Activated CD4-positive, alpha-beta T cell treated with anti-CD3 and anti-CD28 coated beads, Interleukin-2, amount 10 ng/mL, durations not matched to agents 7 days and 5 days (primary cell): ENCODE data around the gene C16orf46. TPM values are rescaled to one million over a fixed set of nuclear protein-coding genes. Genes with fewer than 3 reads are reported as not detected.
"Not testable (repeated sequence)": the region's sequence is repeated elsewhere in the genome, so short reads cannot be mapped to it uniquely, and the experiment has no call there.

Source experiments
- CTCF ChIA-PET: fragments of 350-600 bp; sonication (Branson Sonifier 250); formaldehyde crosslinking; loops from one replicate; lab custom pipeline; 2021; ENCODE audit warnings: antibody characterized with exemption; lab: Charles Lee
- POLR2A ChIA-PET: fragments of 350-600 bp; sonication (Branson Sonifier 250); formaldehyde crosslinking; loops from one replicate; lab custom pipeline; 2021; ENCODE audit warnings: antibody characterized with exemption; lab: Charles Lee
- DNase-seq: peaks from one replicate; pipeline ENCODE4 v3.0.0-alpha.2; 2020
- H3K27ac Mint-ChIP-seq: one replicate; pipeline ENCODE4 v1.8.0; 2021; ENCODE audit warnings: mild to moderate bottlenecking, moderate library complexity, mixed read lengths
- H3K27me3 Mint-ChIP-seq: one replicate; pipeline ENCODE4 v1.8.0; 2021; ENCODE audit warnings: mixed read lengths
- H3K36me3 Mint-ChIP-seq: one replicate; pipeline ENCODE4 v1.8.0; 2021; ENCODE audit warnings: low read depth, mixed read lengths
- H3K4me1 Mint-ChIP-seq: one replicate; pipeline ENCODE4 v1.8.0; 2021; ENCODE audit warnings: mixed read lengths
- H3K4me3 Mint-ChIP-seq: one replicate; pipeline ENCODE4 v1.8.0; 2021; ENCODE audit warnings: mild to moderate bottlenecking, moderate library complexity, mixed read lengths
- H3K9me3 Mint-ChIP-seq: one replicate; pipeline ENCODE4 v1.8.0; 2021; ENCODE audit warnings: mixed read lengths
- total RNA-seq, 2 experiments: library from RNA; stranded (reverse); gene quantifications; one replicate each; pipeline ENCODE4 v1.2.3, GENCODE V29; 2021

The C16orf46 gene, protein sequence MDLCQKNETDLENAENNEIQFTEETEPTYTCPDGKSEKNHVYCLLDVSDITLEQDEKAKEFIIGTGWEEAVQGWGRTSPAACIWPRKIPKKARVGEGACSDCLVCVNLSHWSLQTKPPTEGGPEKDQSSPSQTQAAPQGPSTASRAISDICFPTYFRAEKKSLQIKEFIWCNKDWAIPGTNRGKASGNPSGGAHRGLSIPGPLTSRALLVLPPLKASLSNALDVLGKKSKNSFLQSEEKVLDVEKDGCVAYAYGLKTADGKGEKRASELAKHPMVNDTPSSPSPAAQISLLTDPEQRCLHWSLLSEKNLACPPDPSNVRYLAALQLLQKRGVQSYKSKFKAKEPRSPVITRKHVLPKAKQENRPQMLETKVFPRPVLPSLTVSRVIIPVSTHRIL
- under 1 TPM in 1 of 2 experiments, not detected in 1; 0.17 TPM for total RNA-seq

DNA sequence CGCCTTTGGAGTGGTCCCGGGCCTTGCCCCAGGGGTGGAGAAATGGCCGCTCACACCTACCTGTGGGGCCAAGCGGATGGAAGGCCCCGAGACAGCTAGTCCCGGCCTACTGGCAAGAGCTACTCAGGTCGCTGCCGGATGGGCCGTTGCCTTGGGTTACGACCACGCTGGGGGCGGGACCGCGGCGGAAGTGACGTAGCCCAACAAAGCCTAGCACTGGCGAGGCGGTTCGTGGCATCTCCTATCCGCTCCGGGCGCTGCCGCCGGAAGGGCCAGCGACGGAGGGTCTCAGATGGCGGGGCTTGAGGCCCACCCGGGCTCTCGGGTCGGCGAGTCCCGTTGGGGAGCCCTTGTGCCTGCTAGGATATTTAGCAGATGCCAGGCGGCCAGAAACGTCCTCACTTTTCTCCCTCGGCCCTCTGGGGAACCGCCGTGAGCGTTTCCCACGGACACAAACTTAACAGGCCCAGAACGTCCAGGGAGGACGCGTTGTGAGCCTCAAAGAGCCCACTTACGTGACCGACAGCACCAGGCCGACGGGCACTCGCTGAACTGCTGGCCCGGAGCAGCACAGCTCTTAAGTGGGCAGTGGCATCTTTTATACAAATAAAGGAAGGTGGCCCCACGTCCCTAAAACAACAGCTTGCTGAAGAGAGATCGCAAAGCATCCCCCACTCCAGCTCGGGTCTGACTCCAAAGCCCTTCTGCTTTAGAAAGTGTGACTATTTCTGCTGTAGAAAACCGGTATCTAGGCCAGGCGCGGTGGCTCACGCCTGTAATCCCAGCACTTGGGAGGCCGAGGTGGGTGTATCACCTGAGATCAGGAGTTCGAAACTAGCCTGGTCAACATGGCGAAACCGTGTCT is at the start of gene C16orf46:
Gene C16orf46 (minus strand): TSS at position 163 of the 865 bp plus-strand sequence. CDS start 13,283 bp downstream, outside the sequence.
- DNase-seq, result peak; percentile 98
- no peaks in the 10 kb centered on the region for H3K9me3 Mint-ChIP-seq
- ChIA-PET POLR2A (interaction anchor here (0.6 kb wide), 1 partner anchor 70 kb away, joined by 3 read pairs; the partner anchor contains the start of genes CENPN and CMC2), CTCF (interaction anchor here (0.6 to 1.3 kb wide), 5 partner anchors 41 to 620 kb away, joined by 3 to 7 read pairs (median 4); partner anchors contain the start of gene ATMIN)
- peaks cover 24% of the 10 kb centered on the region for H3K4me1 Mint-ChIP-seq
- H3K36me3 Mint-ChIP-seq, result no peaks in the 10 kb centered on the region
- no peak within 1 kb of the TSS for H3K27ac Mint-ChIP-seq
- peak within 1 kb of the TSS; percentile 20 for H3K4me3 Mint-ChIP-seq
- H3K27me3 Mint-ChIP-seq, result peaks cover 2% of the 10 kb centered on the region

DNA sequence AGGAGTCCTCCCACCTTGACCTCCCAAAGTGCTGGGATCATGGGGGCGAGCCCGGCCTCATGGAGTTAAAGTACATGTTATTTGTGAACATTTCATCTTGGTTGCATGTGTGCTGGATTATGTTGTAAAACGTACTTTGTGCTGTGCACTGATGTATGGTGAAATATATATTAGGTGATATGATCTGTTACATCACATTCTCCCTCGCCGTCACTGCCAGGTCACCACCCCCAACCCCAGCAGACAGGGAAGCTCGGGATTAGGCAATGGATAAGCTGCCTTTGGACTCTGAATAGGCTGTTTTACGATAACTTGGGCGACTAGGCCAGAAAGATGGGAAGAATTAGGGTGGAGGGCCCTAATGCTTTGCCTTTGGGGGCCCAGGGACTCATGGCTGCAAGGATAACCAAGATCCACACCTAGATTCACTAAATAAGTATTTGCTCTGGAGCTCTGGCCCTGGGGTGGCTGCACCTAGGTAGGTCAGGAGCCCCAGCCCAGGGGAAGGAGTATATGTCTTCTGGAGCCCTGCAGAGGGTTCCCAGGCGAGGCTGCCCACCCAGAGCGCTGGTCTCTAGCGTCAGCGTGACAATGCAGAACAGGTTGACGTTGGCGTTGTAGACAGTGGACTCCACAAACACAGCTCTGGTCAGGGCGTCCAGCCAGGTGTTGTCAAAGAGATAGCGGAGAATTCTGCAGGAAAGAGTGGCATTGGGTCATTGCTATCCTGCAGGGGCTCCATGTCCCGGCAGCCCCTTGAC is 46.2 kb upstream of the C16orf46 start:
- POLR2A ChIA-PET, result no interaction called here
- H3K27me3 Mint-ChIP-seq, result no peaks in the 10 kb centered on the region

DNA sequence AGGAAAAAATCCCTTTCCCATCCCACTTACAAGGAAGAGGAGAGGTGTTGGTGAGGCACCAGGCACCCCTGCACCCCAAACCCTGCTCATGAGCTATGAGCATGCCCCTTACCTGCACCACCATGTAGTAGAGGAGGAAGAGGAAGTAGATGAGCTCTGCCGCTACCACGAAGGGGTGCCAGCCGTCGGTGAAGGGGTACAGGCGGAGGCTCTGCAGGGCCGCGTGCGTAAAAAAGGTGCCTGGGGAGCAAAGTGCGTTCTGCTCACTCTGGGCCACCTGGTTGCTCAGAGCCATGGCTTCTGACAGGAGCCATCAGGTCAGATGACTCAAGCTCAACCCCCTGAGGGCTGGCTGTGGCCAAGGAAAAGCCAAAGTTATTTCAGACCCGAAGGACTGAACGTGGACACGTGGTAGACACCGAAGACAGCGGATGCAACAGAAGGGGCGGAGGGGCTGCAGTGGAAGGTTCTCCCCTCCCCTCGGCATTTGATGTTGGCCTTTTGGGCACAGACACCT is 44.5 kb upstream of the C16orf46 start:
- no peaks in the 10 kb centered on the region for H3K36me3 Mint-ChIP-seq
- H3K4me3 Mint-ChIP-seq, result no peak overlapping the region
- H3K9me3 Mint-ChIP-seq, result no peaks in the 10 kb centered on the region
- no peaks in the 10 kb centered on the region for H3K4me1 Mint-ChIP-seq
- ChIA-PET CTCF (no interaction called here), POLR2A (no interaction called here)
- H3K27ac Mint-ChIP-seq, result no peak overlapping the region
- DNase-seq, result no peak
- H3K27me3 Mint-ChIP-seq, result no peaks in the 10 kb centered on the region

More for the DNA sequence above, 46.2 kb upstream of the C16orf46 start:
- Mint-ChIP-seq H3K36me3 (no peaks in the 10 kb centered on the region), H3K4me1 (no peaks in the 10 kb centered on the region), H3K9me3 (no peaks in the 10 kb centered on the region), H3K4me3 (no peak overlapping the region), H3K27ac (no peak overlapping the region)
- no peak for DNase-seq
- CTCF ChIA-PET, result no interaction called here

DNA sequence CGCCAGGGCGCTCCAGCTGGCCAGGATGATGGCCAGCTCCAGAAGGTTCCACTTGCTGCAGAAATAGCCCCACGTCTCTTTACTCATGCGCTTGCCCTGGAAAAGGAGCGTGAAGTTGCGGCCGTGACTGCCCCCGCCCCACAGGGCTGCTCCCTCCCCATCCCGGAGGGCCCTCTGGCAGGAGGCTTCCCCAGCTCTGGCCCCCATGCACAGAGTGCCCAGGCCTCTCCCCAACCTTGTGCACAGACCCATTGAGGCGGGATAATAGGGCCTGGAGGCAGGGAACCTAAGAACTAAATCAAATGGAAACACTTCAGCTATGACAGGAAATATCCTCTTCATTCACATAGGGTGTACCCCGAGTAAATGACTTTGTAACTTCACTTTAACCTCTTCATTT is 40.4 kb upstream of the C16orf46 start:
- Mint-ChIP-seq H3K9me3 (no peaks in the 10 kb centered on the region), H3K27me3 (no peaks in the 10 kb centered on the region), H3K36me3 (no peaks in the 10 kb centered on the region), H3K27ac (no peak overlapping the region), H3K4me3 (no peak overlapping the region), H3K4me1 (no peaks in the 10 kb centered on the region)
- CTCF ChIA-PET, result interaction anchor here (0.7 kb wide), 1 partner anchor 168 kb away, joined by 5 read pairs; no protein-coding TSS in a partner anchor
- POLR2A ChIA-PET, result no interaction called here
- DNase-seq, result no peak

DNA sequence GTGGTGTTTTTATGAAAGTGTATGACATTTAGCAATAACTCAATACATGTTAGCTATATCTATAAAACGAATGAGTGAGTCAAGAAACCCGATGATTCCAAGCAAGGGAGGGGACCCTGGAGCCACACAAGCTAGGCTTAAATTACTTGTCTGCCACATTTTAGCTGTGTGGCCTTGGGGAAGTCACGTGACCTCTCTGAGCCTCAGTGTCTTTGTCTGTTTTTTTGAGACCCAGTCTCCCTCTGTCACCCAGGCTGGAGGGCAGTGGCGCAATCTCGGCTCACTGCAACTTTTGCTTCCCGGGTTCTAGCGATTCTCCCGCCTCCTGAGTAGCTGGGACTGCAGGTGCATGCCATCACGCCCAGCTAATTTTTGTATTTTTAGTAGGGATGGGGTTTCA is 39.2 kb upstream of the C16orf46 start:
- ChIA-PET POLR2A (no interaction called here), CTCF (no interaction called here)
- H3K27me3 Mint-ChIP-seq, result no peaks in the 10 kb centered on the region
- DNase-seq, result no peak
- H3K4me1 Mint-ChIP-seq, result no peaks in the 10 kb centered on the region
- H3K4me3 Mint-ChIP-seq, result no peak overlapping the region
- H3K27ac Mint-ChIP-seq, result no peak overlapping the region
- no peaks in the 10 kb centered on the region for H3K36me3 Mint-ChIP-seq
- no peaks in the 10 kb centered on the region for H3K9me3 Mint-ChIP-seq

DNA sequence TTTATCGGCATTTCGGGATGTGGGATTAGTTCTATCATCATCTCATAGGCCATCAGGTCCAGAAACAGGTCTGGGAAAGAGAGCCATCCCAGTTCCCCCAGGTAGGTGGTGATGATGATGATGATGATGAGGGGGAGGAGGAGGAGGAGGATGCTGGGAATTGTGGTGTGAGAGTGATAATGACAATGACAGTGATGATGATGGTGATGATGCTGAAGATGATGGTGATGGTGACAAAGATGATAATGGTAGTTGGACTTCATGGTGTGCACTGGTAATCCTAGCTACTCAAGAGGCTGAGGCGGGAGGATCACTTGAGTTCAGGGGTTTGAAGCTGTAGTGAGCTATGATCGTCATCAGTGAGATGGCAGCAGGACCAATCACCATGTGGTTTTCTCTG is 35.4 kb upstream of the C16orf46 start:
- DNase-seq, result no peak
- ChIA-PET CTCF (no interaction called here), POLR2A (no interaction called here)
- Mint-ChIP-seq H3K9me3 (no peaks in the 10 kb centered on the region), H3K27ac (no peak overlapping the region), H3K36me3 (no peaks in the 10 kb centered on the region), H3K4me1 (no peaks in the 10 kb centered on the region), H3K27me3 (no peaks in the 10 kb centered on the region), H3K4me3 (no peak overlapping the region)

DNA sequence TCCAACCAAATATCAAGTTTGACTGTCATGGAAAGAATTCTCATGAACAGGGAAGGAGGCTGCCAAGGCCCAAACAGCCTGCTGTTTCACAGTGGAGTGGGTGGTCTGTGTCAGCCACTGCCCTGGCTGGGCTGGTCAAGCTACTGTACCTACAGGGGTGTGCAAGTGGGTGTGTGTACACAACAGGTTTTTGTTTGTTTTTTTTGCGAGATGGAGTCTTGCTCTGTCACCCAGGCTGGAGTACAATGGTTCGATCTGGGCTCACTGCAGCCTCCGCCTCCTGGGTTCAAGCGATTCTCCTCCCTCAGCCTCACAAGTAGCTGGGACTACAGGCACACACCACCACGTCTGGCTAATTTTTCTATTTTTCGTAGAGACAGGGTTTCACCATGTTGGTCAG is 32.2 kb upstream of the C16orf46 start:
- H3K36me3 Mint-ChIP-seq, DNase-seq, POLR2A ChIA-PET, H3K9me3 Mint-ChIP-seq, H3K4me1 Mint-ChIP-seq, H3K27me3 Mint-ChIP-seq, H3K27ac Mint-ChIP-seq, H3K4me3 Mint-ChIP-seq, CTCF ChIA-PET: not testable (repeated sequence)

DNA sequence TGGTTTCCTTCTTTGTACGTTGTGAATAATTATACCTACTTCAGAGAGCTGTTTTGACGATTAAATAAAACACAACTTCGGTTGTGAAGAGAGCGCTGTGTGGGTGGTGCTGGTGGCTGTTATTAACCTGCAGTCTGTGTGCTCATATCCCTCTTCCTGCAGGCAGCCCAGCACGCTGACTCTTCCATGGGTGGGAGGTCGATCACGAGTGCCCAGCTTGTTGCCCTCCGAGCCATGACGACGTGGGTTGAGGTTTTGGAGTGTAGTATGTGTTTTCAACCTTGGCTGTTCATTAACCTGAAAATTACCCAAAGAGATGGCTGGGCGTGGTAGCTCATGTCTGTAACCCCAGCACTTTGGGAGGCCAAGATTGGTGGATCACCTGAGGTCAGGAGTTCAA is 30.5 kb upstream of the C16orf46 start:
- CTCF ChIA-PET, result no interaction called here
- Mint-ChIP-seq H3K9me3 (no peaks in the 10 kb centered on the region), H3K36me3 (no peaks in the 10 kb centered on the region), H3K27ac (no peak overlapping the region), H3K4me3 (no peak overlapping the region), H3K27me3 (peaks cover 2% of the 10 kb centered on the region), H3K4me1 (no peaks in the 10 kb centered on the region)
- POLR2A ChIA-PET, result no interaction called here
- no peak for DNase-seq

DNA sequence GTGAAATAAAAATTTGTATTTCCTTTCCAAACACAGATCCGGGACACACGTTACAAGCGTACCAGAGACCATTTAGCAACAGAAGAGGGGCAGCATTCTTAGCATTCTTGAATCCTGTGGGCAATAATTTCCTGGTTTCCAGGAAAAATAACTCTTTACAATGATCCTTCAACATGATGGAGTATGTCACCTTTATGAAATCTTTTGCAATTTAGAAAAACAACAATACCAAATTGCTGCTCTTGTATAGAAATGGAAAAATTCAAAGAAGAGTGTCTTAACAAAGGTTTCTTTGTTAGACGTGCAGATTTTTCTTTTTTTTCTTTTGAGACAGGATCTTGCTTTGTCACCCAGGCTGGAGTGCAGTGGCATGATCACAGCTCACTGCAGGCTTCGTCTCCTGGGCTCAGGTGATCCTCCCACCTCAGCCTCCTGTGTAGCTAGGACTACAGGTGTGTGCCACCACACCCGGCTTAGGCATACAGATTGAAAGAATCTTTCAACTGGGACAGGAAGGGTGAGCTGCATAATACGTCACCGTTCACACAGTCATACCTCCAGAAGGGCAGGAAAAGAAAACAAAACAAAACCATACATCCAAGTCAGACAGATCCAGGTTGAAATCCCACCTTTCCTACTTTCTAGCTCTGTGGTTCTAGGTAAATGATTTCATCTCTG is 29.9 kb upstream of the C16orf46 start:
- Mint-ChIP-seq H3K27me3 (peaks cover 2% of the 10 kb centered on the region), H3K9me3 (no peaks in the 10 kb centered on the region), H3K4me1 (no peaks in the 10 kb centered on the region), H3K4me3 (no peak overlapping the region), H3K27ac (no peak overlapping the region), H3K36me3 (no peaks in the 10 kb centered on the region)
- CTCF ChIA-PET, result no interaction called here
- no peak for DNase-seq
- POLR2A ChIA-PET, result no interaction called here

DNA sequence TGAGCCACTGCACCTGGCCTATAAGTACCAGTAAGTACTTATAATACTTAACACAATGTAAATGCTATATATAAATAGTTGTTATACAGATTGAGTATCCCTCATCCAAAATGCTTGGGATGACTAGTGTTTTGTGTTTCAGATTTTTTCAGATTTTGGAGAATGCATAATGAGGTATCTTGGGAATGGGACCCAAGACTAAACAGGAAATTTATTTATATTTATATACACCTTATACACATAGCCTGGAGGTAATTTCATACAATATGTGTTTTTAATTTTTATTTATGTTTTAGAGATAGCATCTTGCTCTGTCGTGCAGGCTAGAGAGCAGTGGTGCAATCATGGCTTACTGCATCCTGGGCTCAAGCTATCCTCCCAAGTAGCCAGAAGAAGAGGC is 28.9 kb upstream of the C16orf46 start:
- H3K27me3 Mint-ChIP-seq, result peaks cover 2% of the 10 kb centered on the region
- ChIA-PET POLR2A (no interaction called here), CTCF (no interaction called here)
- no peak overlapping the region for H3K27ac Mint-ChIP-seq
- no peaks in the 10 kb centered on the region for H3K9me3 Mint-ChIP-seq
- H3K4me3 Mint-ChIP-seq, result no peak overlapping the region
- no peaks in the 10 kb centered on the region for H3K4me1 Mint-ChIP-seq
- no peaks in the 10 kb centered on the region for H3K36me3 Mint-ChIP-seq
- no peak for DNase-seq

DNA sequence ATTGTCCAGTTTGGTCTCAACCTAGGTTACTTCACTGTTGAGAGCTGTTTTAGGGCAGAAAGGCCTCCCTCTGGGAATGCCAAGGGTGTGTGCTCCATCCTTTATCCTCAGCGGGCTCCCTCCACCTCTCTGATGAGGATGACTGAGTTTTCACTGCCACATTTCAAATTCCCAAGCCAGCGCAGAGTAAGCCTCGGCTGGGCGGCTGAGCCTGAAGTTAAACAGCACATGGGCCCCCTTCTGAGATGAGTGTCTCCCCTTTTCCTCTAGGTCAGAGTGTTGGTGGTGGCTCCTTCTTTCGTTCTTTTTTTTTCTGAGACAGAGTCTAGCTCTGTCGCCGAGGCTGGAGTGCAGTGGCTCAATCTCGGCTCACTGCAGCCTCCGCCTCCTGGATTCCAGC is 24.7 kb upstream of the C16orf46 start:
- peaks cover under 1% of the 10 kb centered on the region for H3K9me3 Mint-ChIP-seq
- ChIA-PET POLR2A (no interaction called here), CTCF (no interaction called here)
- no peaks in the 10 kb centered on the region for H3K27me3 Mint-ChIP-seq
- H3K4me1 Mint-ChIP-seq, result peaks cover 3% of the 10 kb centered on the region
- no peak for DNase-seq
- H3K4me3 Mint-ChIP-seq, result no peak overlapping the region
- no peaks in the 10 kb centered on the region for H3K36me3 Mint-ChIP-seq
- no peak overlapping the region for H3K27ac Mint-ChIP-seq

DNA sequence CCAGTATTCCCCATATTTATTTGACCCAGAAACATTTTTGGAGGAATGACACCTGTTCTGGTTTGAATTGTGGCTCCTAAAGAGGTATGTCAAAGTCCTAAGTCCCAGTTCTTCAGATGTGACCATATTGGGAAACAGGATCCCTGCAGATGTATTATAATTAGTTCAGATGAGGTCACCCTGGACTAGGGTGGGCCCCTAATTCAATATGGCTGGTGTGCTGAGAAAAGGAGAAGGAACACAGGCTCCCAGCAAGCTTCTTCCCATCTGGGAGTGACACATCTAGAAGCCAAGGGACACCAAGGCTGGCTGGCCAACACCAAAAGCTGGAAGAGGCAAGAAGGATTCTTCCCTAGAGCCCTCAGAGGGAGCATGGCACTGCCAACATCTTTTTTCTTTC is 22.9 kb upstream of the C16orf46 start:
- no peak overlapping the region for H3K27ac Mint-ChIP-seq
- peaks cover 10% of the 10 kb centered on the region for H3K4me1 Mint-ChIP-seq
- H3K27me3 Mint-ChIP-seq, result no peaks in the 10 kb centered on the region
- no peak overlapping the region for H3K4me3 Mint-ChIP-seq
- no peaks in the 10 kb centered on the region for H3K36me3 Mint-ChIP-seq
- peaks cover 3% of the 10 kb centered on the region for H3K9me3 Mint-ChIP-seq
- ChIA-PET POLR2A (no interaction called here), CTCF (no interaction called here)
- no peak for DNase-seq
